HEK293 (cell line): ENCODE measurements around the gene OR2M2.

Experiments used
- CTCF ChIA-PET: fragments of 350-600 bp; formaldehyde crosslinking; extraction: SDS; loops from one replicate; lab custom pipeline; 2021; ENCODE audit warnings: antibody characterized with exemption; lab: Yijun Ruan, JAX
- POLR2A ChIA-PET: fragments of 300-600 bp; formaldehyde crosslinking; extraction: SDS; loops from one replicate; lab custom pipeline; 2020; ENCODE audit warnings: antibody characterized with exemption, inconsistent platforms; lab: Yijun Ruan, JAX
- H3K27ac ChIP-seq: fragments of 200-500 bp; sonication (Bioruptor generic); 2 replicates; pipeline ENCODE4 v1.5.1; 2014; ENCODE audit warnings: low read depth, low read length, control low read depth, inconsistent platforms; ENCODE audit errors: extremely low read depth
- H3K36me3 ChIP-seq, 2 experiments: fragments of 200-500 bp in 1 of 2; sonication (Bioruptor generic) in 1 of 2; 1 replicate in 1 of 2; 2 replicates in 1 of 2; pipeline ENCODE4 v1.5.1; 2014 to 2017; ENCODE audit warnings: inconsistent platforms in 2 of 2, low read length in 2 of 2; ENCODE audit not compliant: control insufficient read depth in 2 of 2, insufficient read depth in 1 of 2
- H3K4me1 ChIP-seq: fragments of 200-500 bp; sonication (Bioruptor generic); 2 replicates; pipeline ENCODE4 v1.5.1; 2014; ENCODE audit warnings: mild to moderate bottlenecking, low read length, inconsistent platforms; ENCODE audit not compliant: control insufficient read depth, insufficient read depth
- H3K4me3 ChIP-seq: 2 replicates; pipeline ENCODE4 v1.5.1; 2011; ENCODE audit warnings: low read depth, mild to moderate bottlenecking, control low read depth, low read length, moderate library complexity
- H3K9me3 ChIP-seq: fragments of 200-500 bp; sonication (Bioruptor generic); 2 replicates; pipeline ENCODE4 v1.5.1; 2014; ENCODE audit warnings: low read depth, low read length, inconsistent platforms; ENCODE audit not compliant: control insufficient read depth, insufficient read depth
- BCL11A ChIP-seq: fragments of 450-650 bp; formaldehyde crosslinking; IDR thresholded peaks from 2 replicates; pipeline ENCODE4 v1.5.1; 2016; ENCODE audit warnings: low read depth, missing biosample characterization, missing genetic modification characterization
- KLF10 ChIP-seq: fragments of 450-650 bp; IDR thresholded peaks from 2 replicates; pipeline ENCODE4 v1.5.1; 2018; ENCODE audit warnings: missing biosample characterization, mild to moderate bottlenecking, missing genetic modification characterization
- PRDM2 ChIP-seq: fragments of 450-650 bp; formaldehyde crosslinking; IDR thresholded peaks from 2 replicates; pipeline ENCODE4 v1.5.1; 2016; ENCODE audit warnings: missing biosample characterization, missing genetic modification characterization, borderline replicate concordance
- ZFP41 ChIP-seq: fragments of 450-650 bp; formaldehyde crosslinking; IDR thresholded peaks from 2 replicates; pipeline ENCODE4 v1.5.1; 2016; ENCODE audit warnings: missing biosample characterization, missing genetic modification characterization, borderline replicate concordance
- ZNF121 ChIP-seq: fragments of 450-650 bp; formaldehyde crosslinking; IDR thresholded peaks from 2 replicates; pipeline ENCODE4 v1.5.1; 2016; ENCODE audit warnings: missing biosample characterization, missing genetic modification characterization
- ZNF223 ChIP-seq: fragments of 450-650 bp; formaldehyde crosslinking; IDR thresholded peaks from 2 replicates; pipeline ENCODE4 v1.5.1; 2016; ENCODE audit warnings: missing biosample characterization, missing genetic modification characterization
- ZNF280D ChIP-seq: fragments of 450-650 bp; formaldehyde crosslinking; IDR thresholded peaks from 2 replicates; pipeline ENCODE4 v1.5.1; 2016; ENCODE audit warnings: missing biosample characterization, missing genetic modification characterization
- ZNF350 ChIP-seq: fragments of 450-650 bp; formaldehyde crosslinking; IDR thresholded peaks from 2 replicates; pipeline ENCODE4 v1.5.0; 2017; ENCODE audit warnings: missing biosample characterization, mild to moderate bottlenecking, missing genetic modification characterization
- ZNF433 ChIP-seq: fragments of 450-650 bp; formaldehyde crosslinking; IDR thresholded peaks from 2 replicates; pipeline ENCODE4 v1.5.1; 2016; ENCODE audit warnings: missing biosample characterization, missing genetic modification characterization, low read depth
- ZNF660 ChIP-seq: fragments of 450-650 bp; IDR thresholded peaks from 2 replicates; pipeline ENCODE4 v1.5.1; 2018; ENCODE audit warnings: missing biosample characterization, mild to moderate bottlenecking, missing genetic modification characterization
- ZNF677 ChIP-seq: fragments of 450-650 bp; IDR thresholded peaks from 2 replicates; pipeline ENCODE4 v1.5.0; 2018; ENCODE audit warnings: missing biosample characterization, mild to moderate bottlenecking, missing genetic modification characterization, moderate library complexity
- ZNF707 ChIP-seq: fragments of 450-650 bp; formaldehyde crosslinking; IDR thresholded peaks from 2 replicates; pipeline ENCODE4 v1.5.1; 2016; ENCODE audit warnings: missing biosample characterization, missing genetic modification characterization
- ZNF837 ChIP-seq: fragments of 450-650 bp; formaldehyde crosslinking; IDR thresholded peaks from 2 replicates; pipeline ENCODE4 v1.5.1; 2016; ENCODE audit warnings: missing biosample characterization, missing genetic modification characterization
- ZSCAN18 ChIP-seq: fragments of 450-650 bp; formaldehyde crosslinking; IDR thresholded peaks from 2 replicates; pipeline ENCODE4 v1.5.1; 2016; ENCODE audit warnings: missing biosample characterization, missing genetic modification characterization
- TF ChIP-seq, protein P1 (sequence below): fragments of 450-650 bp; formaldehyde crosslinking; IDR thresholded peaks from 2 replicates; pipeline ENCODE4 v1.5.1; 2017; ENCODE audit warnings: missing biosample characterization, missing genetic modification characterization
- TF ChIP-seq, protein P2 (sequence below): fragments of 450-650 bp; formaldehyde crosslinking; IDR thresholded peaks from 2 replicates; pipeline ENCODE4 v1.5.1; 2016; ENCODE audit warnings: missing biosample characterization, missing genetic modification characterization
- TF ChIP-seq, protein P3 (sequence below): fragments of 450-650 bp; formaldehyde crosslinking; IDR thresholded peaks from 2 replicates; pipeline ENCODE4 v1.5.1; 2016; ENCODE audit warnings: missing biosample characterization, missing genetic modification characterization

Gene OR2M2

GRCh38 chr1:248189026-248189425 is 14.4 kb downstream of the OR2M2 start (continued):
- no peak for TF ChIP-seq PRDM2 (tag by site-specific recombination)

GRCh38 chr1:248194117-248194516 is 19.5 kb downstream of the OR2M2 start:
- H3K4me1 ChIP-seq: no peaks in the 10 kb centered on the region
- H3K36me3 ChIP-seq: no peaks in the 10 kb centered on the region
- TF ChIP-seq, protein P1, sequence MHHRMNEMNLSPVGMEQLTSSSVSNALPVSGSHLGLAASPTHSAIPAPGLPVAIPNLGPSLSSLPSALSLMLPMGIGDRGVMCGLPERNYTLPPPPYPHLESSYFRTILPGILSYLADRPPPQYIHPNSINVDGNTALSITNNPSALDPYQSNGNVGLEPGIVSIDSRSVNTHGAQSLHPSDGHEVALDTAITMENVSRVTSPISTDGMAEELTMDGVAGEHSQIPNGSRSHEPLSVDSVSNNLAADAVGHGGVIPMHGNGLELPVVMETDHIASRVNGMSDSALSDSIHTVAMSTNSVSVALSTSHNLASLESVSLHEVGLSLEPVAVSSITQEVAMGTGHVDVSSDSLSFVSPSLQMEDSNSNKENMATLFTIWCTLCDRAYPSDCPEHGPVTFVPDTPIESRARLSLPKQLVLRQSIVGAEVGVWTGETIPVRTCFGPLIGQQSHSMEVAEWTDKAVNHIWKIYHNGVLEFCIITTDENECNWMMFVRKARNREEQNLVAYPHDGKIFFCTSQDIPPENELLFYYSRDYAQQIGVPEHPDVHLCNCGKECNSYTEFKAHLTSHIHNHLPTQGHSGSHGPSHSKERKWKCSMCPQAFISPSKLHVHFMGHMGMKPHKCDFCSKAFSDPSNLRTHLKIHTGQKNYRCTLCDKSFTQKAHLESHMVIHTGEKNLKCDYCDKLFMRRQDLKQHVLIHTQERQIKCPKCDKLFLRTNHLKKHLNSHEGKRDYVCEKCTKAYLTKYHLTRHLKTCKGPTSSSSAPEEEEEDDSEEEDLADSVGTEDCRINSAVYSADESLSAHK (tag by site-specific recombination): no peak
- TF ChIP-seq ZNF350 (tag by site-specific recombination) (no peak), ZFP41 (tag by site-specific recombination) (no peak), ZNF677 (tag by site-specific recombination) (no peak), ZNF280D (tag by site-specific recombination) (no peak), ZNF660 (tag by site-specific recombination) (no peak), ZNF121 (tag by site-specific recombination) (no peak), ZNF433 (tag by site-specific recombination) (no peak), ZNF837 (no peak), ZSCAN18 (tag by site-specific recombination) (no peak), ZNF223 (tag by site-specific recombination) (no peak), BCL11A (tag by site-specific recombination) (no peak), ZNF707 (tag by site-specific recombination) (no peak), KLF10 (tag by site-specific recombination) (no peak)
- TF ChIP-seq, protein P2, sequence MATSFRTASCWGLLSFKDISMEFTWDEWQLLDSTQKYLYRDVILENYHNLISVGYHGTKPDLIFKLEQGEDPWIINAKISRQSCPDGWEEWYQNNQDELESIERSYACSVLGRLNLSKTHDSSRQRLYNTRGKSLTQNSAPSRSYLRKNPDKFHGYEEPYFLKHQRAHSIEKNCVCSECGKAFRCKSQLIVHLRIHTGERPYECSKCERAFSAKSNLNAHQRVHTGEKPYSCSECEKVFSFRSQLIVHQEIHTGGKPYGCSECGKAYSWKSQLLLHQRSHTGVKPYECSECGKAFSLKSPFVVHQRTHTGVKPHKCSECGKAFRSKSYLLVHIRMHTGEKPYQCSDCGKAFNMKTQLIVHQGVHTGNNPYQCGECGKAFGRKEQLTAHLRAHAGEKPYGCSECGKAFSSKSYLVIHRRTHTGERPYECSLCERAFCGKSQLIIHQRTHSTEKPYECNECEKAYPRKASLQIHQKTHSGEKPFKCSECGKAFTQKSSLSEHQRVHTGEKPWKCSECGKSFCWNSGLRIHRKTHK (tag by site-specific recombination): no peak
- TF ChIP-seq, protein P3, sequence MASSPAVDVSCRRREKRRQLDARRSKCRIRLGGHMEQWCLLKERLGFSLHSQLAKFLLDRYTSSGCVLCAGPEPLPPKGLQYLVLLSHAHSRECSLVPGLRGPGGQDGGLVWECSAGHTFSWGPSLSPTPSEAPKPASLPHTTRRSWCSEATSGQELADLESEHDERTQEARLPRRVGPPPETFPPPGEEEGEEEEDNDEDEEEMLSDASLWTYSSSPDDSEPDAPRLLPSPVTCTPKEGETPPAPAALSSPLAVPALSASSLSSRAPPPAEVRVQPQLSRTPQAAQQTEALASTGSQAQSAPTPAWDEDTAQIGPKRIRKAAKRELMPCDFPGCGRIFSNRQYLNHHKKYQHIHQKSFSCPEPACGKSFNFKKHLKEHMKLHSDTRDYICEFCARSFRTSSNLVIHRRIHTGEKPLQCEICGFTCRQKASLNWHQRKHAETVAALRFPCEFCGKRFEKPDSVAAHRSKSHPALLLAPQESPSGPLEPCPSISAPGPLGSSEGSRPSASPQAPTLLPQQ (tag by site-specific recombination): no peak
- TF ChIP-seq, all 188 proteins: peak for 0
- Histone ChIP-seq H3K27ac (no peak overlapping the region), H3K4me3 (no peak overlapping the region), H3K9me3 (no peaks in the 10 kb centered on the region)
- POLR2A ChIA-PET: no interaction called here
- CTCF ChIA-PET: no interaction called here
